ENCODE data around the gene CD2AP. TPM values are rescaled to one million over a fixed set of nuclear protein-coding genes. Genes with fewer than 3 reads are reported as not detected.

CD2AP gene
- total RNA-seq, 1 experiment from 2014 or later: 43.8 TPM

GRCh38 chr6:47630587-47630986, 153.0 kb downstream of the CD2AP start (continued):
- TF ChIP-seq, protein P1, sequence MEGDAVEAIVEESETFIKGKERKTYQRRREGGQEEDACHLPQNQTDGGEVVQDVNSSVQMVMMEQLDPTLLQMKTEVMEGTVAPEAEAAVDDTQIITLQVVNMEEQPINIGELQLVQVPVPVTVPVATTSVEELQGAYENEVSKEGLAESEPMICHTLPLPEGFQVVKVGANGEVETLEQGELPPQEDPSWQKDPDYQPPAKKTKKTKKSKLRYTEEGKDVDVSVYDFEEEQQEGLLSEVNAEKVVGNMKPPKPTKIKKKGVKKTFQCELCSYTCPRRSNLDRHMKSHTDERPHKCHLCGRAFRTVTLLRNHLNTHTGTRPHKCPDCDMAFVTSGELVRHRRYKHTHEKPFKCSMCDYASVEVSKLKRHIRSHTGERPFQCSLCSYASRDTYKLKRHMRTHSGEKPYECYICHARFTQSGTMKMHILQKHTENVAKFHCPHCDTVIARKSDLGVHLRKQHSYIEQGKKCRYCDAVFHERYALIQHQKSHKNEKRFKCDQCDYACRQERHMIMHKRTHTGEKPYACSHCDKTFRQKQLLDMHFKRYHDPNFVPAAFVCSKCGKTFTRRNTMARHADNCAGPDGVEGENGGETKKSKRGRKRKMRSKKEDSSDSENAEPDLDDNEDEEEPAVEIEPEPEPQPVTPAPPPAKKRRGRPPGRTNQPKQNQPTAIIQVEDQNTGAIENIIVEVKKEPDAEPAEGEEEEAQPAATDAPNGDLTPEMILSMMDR (IDR thresholded peaks at IDR 0.05 in 2 of 3, conservative IDR thresholded peaks at IDR 0.05 in 1 of 3; ENCODE audit: borderline replicate concordance in 1 of 3, insufficient read depth in 1 of 3, low read depth in 2 of 3, low read length in 2 of 3): no peak
- TF ChIP-seq SP1 (IDR thresholded peaks at IDR 0.05; ENCODE audit: low read depth): no peak

DNA sequence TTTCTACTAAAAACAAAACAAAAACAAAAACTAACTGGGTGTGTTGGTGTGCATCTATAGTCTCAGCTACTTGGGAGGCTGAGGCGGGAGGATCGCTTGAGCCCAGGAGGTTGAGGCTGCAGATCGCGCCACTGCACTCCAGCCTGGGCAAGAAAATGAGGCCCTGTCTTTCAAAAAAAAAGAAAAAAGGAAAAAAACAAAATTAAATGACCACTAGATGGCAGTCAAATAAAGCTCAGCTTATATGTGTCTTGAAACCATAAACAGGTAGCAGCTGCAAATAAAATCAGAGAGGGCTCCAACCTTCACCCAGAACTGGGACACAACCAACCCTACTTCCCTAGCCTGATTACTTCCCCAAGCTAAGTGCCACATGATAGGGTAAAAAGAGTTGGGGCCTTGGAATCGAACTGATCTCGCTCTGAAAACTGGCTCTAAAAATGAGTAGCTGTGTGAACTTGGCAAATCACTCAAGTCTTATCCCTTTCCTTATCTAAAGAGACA, 153.7 kb downstream of the CD2AP start:
- Histone ChIP-seq H3K9me2 (ENCODE audit: insufficient read depth) (no peaks in the 10 kb centered on the region), H3K4me1 (ENCODE audit: control insufficient read depth in 1 of 2, insufficient read depth in 2 of 2, low read length in 2 of 2) (no peaks in the 10 kb centered on the region), H2AFZ (ENCODE audit: low read depth, low read length, poor library complexity, severe bottlenecking) (no peak overlapping the region), H3K4me2 (ENCODE audit: low read length) (no peak overlapping the region), H3K9me3 (ENCODE audit: control insufficient read depth in 1 of 2, insufficient read depth in 1 of 2, low read depth in 1 of 2, low read length in 2 of 2) (no peaks in the 10 kb centered on the region), H3K79me2 (ENCODE audit: insufficient read depth, low read length) (no peaks in the 10 kb centered on the region), H3K4me3 (replicated peaks in 1 of 2; ENCODE audit: low read depth in 1 of 2, low read length in 2 of 2) (no peak overlapping the region), H3K27me3 (ENCODE audit: insufficient read depth, low read length) (no peaks in the 10 kb centered on the region), H4K20me1 (ENCODE audit: insufficient read depth) (no peaks in the 10 kb centered on the region), H3K36me3 (ENCODE audit: control insufficient read depth in 1 of 2, insufficient read depth in 2 of 2, low read length in 2 of 2) (no peaks in the 10 kb centered on the region), H3K27ac (ENCODE audit: low read depth, low read length) (no peak overlapping the region), H3K9ac (ENCODE audit: low read length) (no peak overlapping the region)
- no TSS peak for BruUV-seq (replicated peaks)
- ChIA-PET RAD21 (ENCODE audit: low non-redundant PET in 1 of 2, low total read pairs in 2 of 2, uncharacterized antibody in 2 of 2, unreplicated experiment in 2 of 2) (interaction anchor here (1.2 to 2.0 kb wide), 5 partner anchors 102 to 1134 kb away, joined by 3 to 9 read pairs (median 8); no protein-coding TSS in a partner anchor), CTCF (interaction anchor here (0.7 to 3.9 kb wide), 21 partner anchors 9 to 1134 kb away, joined by 3 to 70 read pairs (median 4); partner anchors contain the start of gene CD2AP), POLR2A (interaction anchor here (0.7 to 0.9 kb wide), 2 partner anchors 103 to 149 kb away, joined by 4 read pairs; no protein-coding TSS in a partner anchor)
- DNase-seq (ENCODE audit: low read depth, low spot score) (peak; percentile 55), ATAC-seq (peak; percentile 77)
- intact Hi-C loops (cut with micrococcal nuclease): loop anchor here (1.0 to 5.0 kb wide), 4 partner anchors 103 to 1791 kb away; no protein-coding TSS in a partner anchor
- peak; percentile 86 for TF ChIP-seq RAD21 (IDR thresholded peaks at IDR 0.05; ENCODE audit: low read depth)
- TF ChIP-seq ZNF274 (IDR thresholded peaks at IDR 0.05; ENCODE audit: low read depth, low read length): no peak
- TF ChIP-seq, protein P1 (IDR thresholded peaks at IDR 0.05 in 2 of 3, conservative IDR thresholded peaks at IDR 0.05 in 1 of 3; ENCODE audit: borderline replicate concordance in 1 of 3, insufficient read depth in 1 of 3, low read depth in 2 of 3, low read length in 2 of 3): peak; percentile 34 to 74 (median 66); a peak in 5 of 6 replicates
